ENCODE data around the gene ZFP92.

GRCh38 chrX:153397256-153397960, 13.9 kb upstream of the ZFP92 start:
- TF ChIP-seq CTCF (IDR thresholded peaks at IDR 0.05): no peak
- TF ChIP-seq POLR2AphosphoS5 (IDR thresholded peaks at IDR 0.05): no peak
- TF ChIP-seq POLR2A (IDR thresholded peaks at IDR 0.05): no peak
